Endothelial cell of umbilical vein (primary cell): Measurements from ENCODE around the gene PAFAH2. TPM values are rescaled to one million over a fixed set of nuclear protein-coding genes. Genes with fewer than 3 reads are reported as not detected.

Experiments
- BruUV-seq: library from RNA; stranded (reverse); fragments of 400-500 nt; replicated peaks from 2 replicates; lab custom pipeline; 2021; lab: Mats Ljungman, UMichigan
- CTCF ChIA-PET: fragments of 300-600, 350-600 bp; sonication (Branson Sonifier 250); formaldehyde crosslinking; loops from one replicate; lab custom pipeline; 2021; ENCODE audit warnings: antibody characterized with exemption, inconsistent platforms; lab: Charles Lee
- POLR2A ChIA-PET: fragments of 300-600, 350-600 bp; sonication (Branson Sonifier 250); formaldehyde crosslinking; loops from one replicate; lab custom pipeline; 2021; ENCODE audit warnings: antibody characterized with exemption, inconsistent platforms; lab: Charles Lee
- DNase-seq: peaks from one replicate; pipeline ENCODE4 v3.0.0-alpha.2; 2011; ENCODE audit warnings: low read depth, low spot score
- FAIRE-seq: peaks from 2 replicates; lab custom pipeline; 2011; peaks lifted over from hg19 to GRCh38; lab: Jason Lieb, UNC
- H2AFZ ChIP-seq: 2 replicates; pipeline ENCODE4 v1.6.0; 2012; ENCODE audit warnings: low read depth, low read length, control low read depth, inconsistent platforms
- H3K27ac ChIP-seq: 2 replicates; pipeline ENCODE4 v1.5.1; 2011; ENCODE audit warnings: low read depth, mild to moderate bottlenecking, control low read depth, low read length, moderate library complexity; ENCODE audit not compliant: insufficient read depth
- H3K27me3 ChIP-seq, 2 experiments: 2 replicates each; pipeline versions ENCODE4 v1.6.0 to v1.6.1; 2011; ENCODE audit warnings: low read length in 2 of 2, mixed read lengths in 1 of 2; ENCODE audit not compliant: control insufficient read depth in 2 of 2, insufficient read depth in 2 of 2
- H3K36me3 ChIP-seq, 2 experiments: 2 replicates in 1 of 2; 3 replicates in 1 of 2; pipeline ENCODE4 v1.5.1; 2011; ENCODE audit warnings: low read length in 2 of 2, mild to moderate bottlenecking in 1 of 2, moderate library complexity in 1 of 2; ENCODE audit not compliant: control insufficient read depth in 2 of 2, insufficient read depth in 2 of 2; ENCODE audit errors: extremely low read depth in 1 of 2
- H3K4me1 ChIP-seq: 3 replicates; pipeline ENCODE4 v1.5.1; 2011; ENCODE audit warnings: mild to moderate bottlenecking, low read length; ENCODE audit not compliant: control insufficient read depth, insufficient read depth; ENCODE audit errors: extremely low read depth
- H3K4me2 ChIP-seq: 2 replicates; pipeline ENCODE4 v1.6.1; 2011; ENCODE audit warnings: low read length, control low read depth, mixed read lengths; ENCODE audit not compliant: insufficient read depth
- H3K4me3 ChIP-seq, 3 experiments: fragments of 200-600 bp in 1 of 3; sonication (generic), shearing (Covaris generic) in 1 of 3; replicated peaks in 1 of 3; 2 replicates each; pipeline ENCODE4 v1.5.1; 2011 to 2016; ENCODE audit warnings: control low read depth in 3 of 3, low read length in 3 of 3, mild to moderate bottlenecking in 2 of 3, inconsistent platforms in 1 of 3, low read depth in 1 of 3, moderate library complexity in 1 of 3; ENCODE audit not compliant: insufficient read depth in 1 of 3
- H3K79me2 ChIP-seq: 2 replicates; pipeline ENCODE4 v1.6.0; 2012; ENCODE audit warnings: low read length, inconsistent platforms; ENCODE audit not compliant: control insufficient read depth, insufficient read depth
- H3K9ac ChIP-seq: replicated peaks from 2 replicates; pipeline ENCODE3; 2011; ENCODE audit warnings: low read length, control low read depth; ENCODE audit not compliant: insufficient read depth; ENCODE audit errors: extremely low read depth
- H3K9me1 ChIP-seq: replicated peaks from 3 replicates; pipeline ENCODE4 v1.6.0; 2011; ENCODE audit warnings: mild to moderate bottlenecking, low read length; ENCODE audit not compliant: control insufficient read depth, insufficient read depth; ENCODE audit errors: extremely low read depth
- H3K9me3 ChIP-seq: replicated peaks from 2 replicates; pipeline ENCODE4 v1.5.1; 2012; ENCODE audit warnings: low read length, inconsistent platforms; ENCODE audit not compliant: control insufficient read depth, insufficient read depth
- H4K20me1 ChIP-seq: replicated peaks from 2 replicates; pipeline ENCODE3; 2011; ENCODE audit warnings: mild to moderate bottlenecking, low read length; ENCODE audit not compliant: control insufficient read depth, insufficient read depth; ENCODE audit errors: extremely low read depth
- EZH2 ChIP-seq: IDR thresholded peaks from 2 replicates; pipeline ENCODE4 v1.6.1; 2012; ENCODE audit warnings: borderline replicate concordance, low read depth, mild to moderate bottlenecking, moderate library complexity, low read length, inconsistent platforms; ENCODE audit not compliant: severe bottlenecking
- FOS ChIP-seq: IDR thresholded peaks from 2 replicates; pipeline ENCODE4 v1.6.1; 2011; ENCODE audit warnings: mild to moderate bottlenecking, low read length, moderate library complexity, borderline replicate concordance; ENCODE audit not compliant: insufficient read depth
- GATA2 ChIP-seq: IDR thresholded peaks from 2 replicates; pipeline ENCODE4 v1.7.0; 2011; ENCODE audit warnings: low read depth, mild to moderate bottlenecking, moderate library complexity, mixed read lengths, low read length; ENCODE audit not compliant: insufficient read length, insufficient read depth
- JUN ChIP-seq: IDR thresholded peaks from 2 replicates; pipeline ENCODE4 v1.6.1; 2011; ENCODE audit warnings: borderline replicate concordance, low read depth; ENCODE audit not compliant: insufficient read length, insufficient read depth
- MYC ChIP-seq: IDR thresholded peaks from one replicate; pipeline ENCODE4 v1.6.1; 2011; ENCODE audit warnings: mild to moderate bottlenecking, low read depth, low read length
- POLR2A ChIP-seq: IDR thresholded peaks from 2 replicates; pipeline ENCODE4 v1.6.1; 2012; ENCODE audit warnings: low read depth, mild to moderate bottlenecking, control low read depth, low read length
- POLR2AphosphoS5 ChIP-seq: IDR thresholded peaks from 2 replicates; pipeline ENCODE4 v1.6.1; 2012; ENCODE audit warnings: low read depth, mild to moderate bottlenecking, control low read depth, low read length, moderate library complexity; ENCODE audit not compliant: insufficient read depth
- dilution Hi-C: fragments of 300-500 bp; cut with MboI; formaldehyde crosslinking; loops from one replicate; pipeline ENCODE4 v1.15.0; 2019; ENCODE audit warnings: low sequenced_read_pairs; ENCODE audit not compliant: extremely low pct_ligation_motif_present
- intact Hi-C: fragments of 100-400 bp; cut with micrococcal nuclease; formaldehyde crosslinking; loops from one replicate; pipeline ENCODE4 v1.10.0; 2022
- polyA plus RNA-seq, 4 experiments: library from polyadenylated mRNA; depleted of rRNA in 3 of 4; stranded (reverse) in 3 of 4; unstranded in 1 of 4; fragments of >200 nt; gene quantifications; 2 replicates each; pipeline versions ENCODE4 v1.2.1 to v1.2.3, GENCODE V29; 2011 to 2012; ENCODE audit warnings: missing spikeins in 1 of 4
- total RNA-seq: library from RNA; stranded (reverse); gene quantifications from 2 replicates; pipeline ENCODE4 v1.2.3, GENCODE V29; 2021
- TF ChIP-seq, protein P1 (sequence below): IDR thresholded peaks from 2 replicates; pipeline ENCODE4 v1.6.1; 2011; ENCODE audit not compliant: insufficient read depth, insufficient read length
- TF ChIP-seq, protein P2 (sequence below), 2 donors: IDR thresholded peaks; 1 replicate in 1 of 2; 2 replicates in 1 of 2; pipeline ENCODE4 v1.5.1; 2011; ENCODE audit warnings: low read length in 2 of 2, mild to moderate bottlenecking in 2 of 2, moderate library complexity in 2 of 2, control low read depth in 1 of 2, inconsistent platforms in 1 of 2, low read depth in 1 of 2; ENCODE audit not compliant: insufficient read depth in 1 of 2; ENCODE audit errors: extremely low read depth in 1 of 2

PAFAH2 gene
- total and polyA plus RNA-seq, 2 donors (not counting 3 experiments of a cell fraction or from before 2014, with no cell fraction given) = 6.0 to 6.9 TPM

DNA sequence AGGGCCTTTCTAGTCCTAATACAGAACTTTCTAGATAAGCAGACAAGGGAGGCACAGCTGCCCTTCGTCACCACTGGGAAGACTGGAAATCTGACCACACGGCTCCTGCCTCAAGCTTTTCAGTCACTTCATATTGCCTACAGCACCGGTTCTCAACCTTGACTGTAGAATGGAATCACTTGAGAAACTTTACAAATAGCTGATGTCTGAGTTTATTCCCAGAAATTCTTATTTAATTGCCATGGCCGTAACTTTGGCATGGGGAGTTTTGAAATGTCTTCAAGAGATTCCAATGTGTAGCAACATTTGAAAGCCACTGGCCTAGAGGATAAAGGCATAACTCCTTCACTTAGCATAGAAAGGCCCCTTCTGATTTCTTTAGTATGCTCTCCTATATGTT is 49.2 kb downstream of the PAFAH2 start:
- Histone ChIP-seq H3K27me3 (no peaks in the 10 kb centered on the region), H3K9me1 (no peaks in the 10 kb centered on the region), H3K4me1 (no peaks in the 10 kb centered on the region), H3K9me3 (no peaks in the 10 kb centered on the region), H3K9ac (no peak overlapping the region), H3K79me2 (no peaks in the 10 kb centered on the region), H4K20me1 (no peaks in the 10 kb centered on the region), H3K4me3 (no peak overlapping the region), H2AFZ (no peak overlapping the region), H3K4me2 (no peak overlapping the region), H3K36me3 (no peaks in the 10 kb centered on the region), H3K27ac (no peak overlapping the region)
- CTCF ChIA-PET = interaction anchor here (0.6 to 1.3 kb wide), 2 partner anchors 9 to 53 kb away, joined by 3 to 6 read pairs; no protein-coding TSS in a partner anchor
- intact Hi-C loops (no loop called here), dilution Hi-C loops (no loop called here)
- no peak for DNase-seq
- no peak for FAIRE-seq
- TF ChIP-seq POLR2A (no peak), MYC (no peak), EZH2 (no peak), JUN (no peak)
- TF ChIP-seq, protein P1, sequence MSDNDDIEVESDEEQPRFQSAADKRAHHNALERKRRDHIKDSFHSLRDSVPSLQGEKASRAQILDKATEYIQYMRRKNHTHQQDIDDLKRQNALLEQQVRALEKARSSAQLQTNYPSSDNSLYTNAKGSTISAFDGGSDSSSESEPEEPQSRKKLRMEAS = no peak
- TF ChIP-seq, protein P2, sequence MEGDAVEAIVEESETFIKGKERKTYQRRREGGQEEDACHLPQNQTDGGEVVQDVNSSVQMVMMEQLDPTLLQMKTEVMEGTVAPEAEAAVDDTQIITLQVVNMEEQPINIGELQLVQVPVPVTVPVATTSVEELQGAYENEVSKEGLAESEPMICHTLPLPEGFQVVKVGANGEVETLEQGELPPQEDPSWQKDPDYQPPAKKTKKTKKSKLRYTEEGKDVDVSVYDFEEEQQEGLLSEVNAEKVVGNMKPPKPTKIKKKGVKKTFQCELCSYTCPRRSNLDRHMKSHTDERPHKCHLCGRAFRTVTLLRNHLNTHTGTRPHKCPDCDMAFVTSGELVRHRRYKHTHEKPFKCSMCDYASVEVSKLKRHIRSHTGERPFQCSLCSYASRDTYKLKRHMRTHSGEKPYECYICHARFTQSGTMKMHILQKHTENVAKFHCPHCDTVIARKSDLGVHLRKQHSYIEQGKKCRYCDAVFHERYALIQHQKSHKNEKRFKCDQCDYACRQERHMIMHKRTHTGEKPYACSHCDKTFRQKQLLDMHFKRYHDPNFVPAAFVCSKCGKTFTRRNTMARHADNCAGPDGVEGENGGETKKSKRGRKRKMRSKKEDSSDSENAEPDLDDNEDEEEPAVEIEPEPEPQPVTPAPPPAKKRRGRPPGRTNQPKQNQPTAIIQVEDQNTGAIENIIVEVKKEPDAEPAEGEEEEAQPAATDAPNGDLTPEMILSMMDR (IDR thresholded peaks at IDR 0.05; ENCODE audit: extremely low read depth in 1 of 2, insufficient read depth in 1 of 2, low read depth in 1 of 2, low read length in 2 of 2) = no peak
- POLR2A ChIA-PET = no interaction called here
- BruUV-seq = no TSS peak

DNA sequence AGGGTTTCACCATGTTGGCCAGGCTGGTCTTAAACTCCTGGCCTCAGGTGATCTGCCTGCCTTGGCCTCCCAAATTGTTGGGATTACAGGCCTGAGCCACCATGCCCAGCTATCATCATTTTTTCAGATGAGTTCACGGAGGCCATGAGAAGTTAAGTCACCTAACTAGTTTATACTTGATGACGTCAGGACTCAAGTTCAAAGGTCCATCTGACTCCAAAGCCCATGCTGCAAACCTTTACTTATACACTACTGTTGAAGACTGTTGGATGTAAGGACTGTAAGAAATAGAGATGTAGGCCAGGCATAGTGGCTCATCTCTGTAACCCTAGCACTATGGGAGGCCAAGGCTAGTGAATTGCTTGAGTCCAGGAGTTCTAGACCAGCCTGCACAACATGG is 50.8 kb downstream of the PAFAH2 start:
- TF ChIP-seq GATA2 = no peak
- TF ChIP-seq EZH2 = no peak
- TF ChIP-seq, protein P1 = no peak
- TF ChIP-seq MYC = no peak
- TF ChIP-seq FOS = no peak
- no peak for TF ChIP-seq POLR2AphosphoS5
- no peak for TF ChIP-seq POLR2A
- no peak for TF ChIP-seq JUN
- TF ChIP-seq, protein P2 (IDR thresholded peaks at IDR 0.05; ENCODE audit: extremely low read depth in 1 of 2, insufficient read depth in 1 of 2, low read depth in 1 of 2, low read length in 2 of 2) = no peak
- ChIA-PET CTCF (no interaction called here), POLR2A (no interaction called here)
- no peaks in the 10 kb centered on the region for H3K27me3 ChIP-seq
- H3K4me2 ChIP-seq = no peak overlapping the region
- no peaks in the 10 kb centered on the region for H3K79me2 ChIP-seq
- no peak for DNase-seq
- no TSS peak for BruUV-seq
- no peak overlapping the region for H3K4me3 ChIP-seq
- no peaks in the 10 kb centered on the region for H3K9me1 ChIP-seq
- H3K27ac ChIP-seq = no peak overlapping the region
- no peaks in the 10 kb centered on the region for H3K36me3 ChIP-seq
- no peak for FAIRE-seq
- H2AFZ ChIP-seq = no peak overlapping the region
- intact Hi-C loops = no loop called here
- no peaks in the 10 kb centered on the region for H4K20me1 ChIP-seq
- H3K4me1 ChIP-seq = no peaks in the 10 kb centered on the region
- dilution Hi-C loops = no loop called here
- H3K9ac ChIP-seq = no peak overlapping the region
- H3K9me3 ChIP-seq = no peaks in the 10 kb centered on the region
